IMR-90 (cell line): ENCODE results near the gene NR6A1. TPM values are rescaled to one million over a fixed set of nuclear protein-coding genes. Genes with fewer than 3 reads are reported as not detected.

Experiments used
- ATAC-seq: fragments of 200-7000 bp; cut with Tn5 transposase; 2 replicates; pipeline ENCODE4 v1.9.1; 2020; ENCODE audit warnings: low read depth, mild to moderate bottlenecking, moderate library complexity
- BruUV-seq: library from RNA; stranded (reverse); fragments of 400-500 nt; replicated peaks from 2 replicates; lab custom pipeline; 2021; lab: Mats Ljungman, UMichigan
- CTCF ChIA-PET: fragments of 300-600 bp; formaldehyde crosslinking; extraction: SDS; loops from one replicate; lab custom pipeline; 2021; ENCODE audit warnings: antibody characterized with exemption; lab: Yijun Ruan, JAX
- POLR2A ChIA-PET: fragments of 300-600 bp; sonication (Branson Sonifier 250); formaldehyde crosslinking; loops from one replicate; lab custom pipeline; 2022; ENCODE audit warnings: antibody characterized with exemption; ENCODE audit not compliant: unreplicated experiment; lab: Charles Lee
- DNase-seq: peaks from one replicate; pipeline ENCODE4 v3.0.0; 2013
- H2AFZ ChIP-seq: replicated peaks from 2 replicates; pipeline ENCODE3; 2013; ENCODE audit warnings: low read length, mild to moderate bottlenecking; ENCODE audit not compliant: poor library complexity
- H2AK5ac ChIP-seq: 2 replicates; pipeline ENCODE4 v1.6.1; 2013; ENCODE audit warnings: low read depth, low read length, inconsistent platforms
- H2AK9ac ChIP-seq: replicated peaks from 2 replicates; pipeline ENCODE3; 2013; ENCODE audit warnings: mild to moderate bottlenecking, low read depth, low read length, moderate library complexity; ENCODE audit not compliant: poor library complexity
- H2BK120ac ChIP-seq: 2 replicates; pipeline ENCODE4 v1.6.1; 2013; ENCODE audit warnings: low read depth, low read length, inconsistent platforms
- H2BK15ac ChIP-seq: 3 replicates; pipeline ENCODE4 v1.6.1; 2013; ENCODE audit warnings: low read depth, low read length, inconsistent platforms
- H2BK20ac ChIP-seq: 2 replicates; pipeline ENCODE4 v1.6.1; 2013; ENCODE audit warnings: low read depth, mild to moderate bottlenecking, inconsistent platforms, low read length, moderate library complexity
- H2BK5ac ChIP-seq: 2 replicates; pipeline ENCODE4 v1.6.1; 2013; ENCODE audit warnings: mild to moderate bottlenecking, low read depth, low read length, inconsistent platforms; ENCODE audit not compliant: poor library complexity, severe bottlenecking
- H3K14ac ChIP-seq: replicated peaks from 2 replicates; pipeline ENCODE4 v1.6.1; 2013; ENCODE audit warnings: low read depth, low read length, inconsistent platforms
- H3K18ac ChIP-seq: 2 replicates; pipeline ENCODE4 v1.6.1; 2013; ENCODE audit warnings: low read depth, low read length, control low read depth
- H3K23ac ChIP-seq: 2 replicates; pipeline ENCODE4 v1.6.1; 2013; ENCODE audit warnings: low read depth, low read length, inconsistent platforms
- H3K27ac ChIP-seq: 2 replicates; pipeline ENCODE4 v1.5.1; 2013; ENCODE audit warnings: mild to moderate bottlenecking, control low read depth, low read length; ENCODE audit not compliant: insufficient read depth
- H3K27me3 ChIP-seq: 2 replicates; pipeline ENCODE4 v1.6.1; 2013; ENCODE audit warnings: low read length; ENCODE audit not compliant: control insufficient read depth, insufficient read depth
- H3K36me3 ChIP-seq: 2 replicates; pipeline ENCODE4 v1.6.1; 2013; ENCODE audit warnings: low read length, mixed read lengths; ENCODE audit not compliant: control insufficient read depth, insufficient read depth
- H3K4ac ChIP-seq: 2 replicates; pipeline ENCODE4 v1.6.1; 2013; ENCODE audit warnings: low read depth, low read length, inconsistent platforms
- H3K4me1 ChIP-seq: 2 replicates; pipeline ENCODE4 v1.6.1; 2013; ENCODE audit warnings: low read length, mixed read lengths; ENCODE audit not compliant: control insufficient read depth, insufficient read depth
- H3K4me2 ChIP-seq: 2 replicates; pipeline ENCODE4 v1.6.1; 2013; ENCODE audit warnings: low read depth, mild to moderate bottlenecking, control low read depth, low read length, moderate library complexity
- H3K4me3 ChIP-seq: 2 replicates; pipeline ENCODE4 v1.5.1; 2013; ENCODE audit warnings: low read depth, mild to moderate bottlenecking, control low read depth, low read length, moderate library complexity; ENCODE audit not compliant: insufficient read depth
- H3K56ac ChIP-seq: 2 replicates; pipeline ENCODE4 v1.6.1; 2013; ENCODE audit warnings: low read length, inconsistent platforms; ENCODE audit not compliant: insufficient read depth; ENCODE audit errors: extremely low read depth
- H3K79me1 ChIP-seq, 2 experiments: 2 replicates each; pipeline ENCODE4 v1.6.1; 2013; ENCODE audit warnings: low read length in 2 of 2, inconsistent platforms in 1 of 2, low read depth in 1 of 2
- H3K9ac ChIP-seq: 2 replicates; pipeline ENCODE4 v1.6.1; 2013; ENCODE audit warnings: low read depth, low read length, control low read depth
- H3K9me1 ChIP-seq: 2 replicates; pipeline ENCODE4 v1.6.1; 2013; ENCODE audit warnings: low read length, inconsistent platforms; ENCODE audit not compliant: insufficient read depth
- H3K9me3 ChIP-seq: 2 replicates; pipeline ENCODE4 v1.6.1; 2013; ENCODE audit warnings: low read length; ENCODE audit not compliant: control insufficient read depth, insufficient read depth
- H4K20me1 ChIP-seq: 2 replicates; pipeline ENCODE4 v1.6.1; 2013; ENCODE audit warnings: low read length, inconsistent platforms; ENCODE audit not compliant: insufficient read depth
- H4K5ac ChIP-seq: 2 replicates; pipeline ENCODE4 v1.6.1; 2013; ENCODE audit warnings: mild to moderate bottlenecking, low read depth, low read length, control low read depth
- H4K8ac ChIP-seq, 2 experiments: 2 replicates each; pipeline ENCODE4 v1.6.1; 2013; ENCODE audit warnings: low read depth in 2 of 2, low read length in 2 of 2, control low read depth in 1 of 2, inconsistent platforms in 1 of 2
- H4K91ac ChIP-seq: 2 replicates; pipeline ENCODE4 v1.6.1; 2013; ENCODE audit warnings: low read depth, low read length, inconsistent platforms; ENCODE audit not compliant: insufficient read depth
- BHLHE40 ChIP-seq: fragments of 150-350 bp; IDR thresholded peaks from 2 replicates; pipeline ENCODE4 v1.6.1; 2016; ENCODE audit warnings: mild to moderate bottlenecking, low read depth, low read length
- CEBPB ChIP-seq: IDR thresholded peaks from 2 replicates; pipeline ENCODE4 v1.6.1; 2012; ENCODE audit warnings: low read depth, low read length, improper control_type of control experiment
- CHD1 ChIP-seq: IDR thresholded peaks from 2 replicates; pipeline ENCODE4 v1.6.1; 2012; ENCODE audit warnings: low read depth, low read length, improper control_type of control experiment
- FOS ChIP-seq: fragments of 150-350 bp; IDR thresholded peaks from 2 replicates; pipeline ENCODE4 v1.6.1; 2016; ENCODE audit warnings: low read depth, low read length
- MAFK ChIP-seq: IDR thresholded peaks from 2 replicates; pipeline ENCODE4 v1.6.1; 2012; ENCODE audit warnings: low read depth, low read length, improper control_type of control experiment
- MAZ ChIP-seq: IDR thresholded peaks from 2 replicates; pipeline ENCODE4 v1.6.1; 2012; ENCODE audit warnings: low read depth, mild to moderate bottlenecking, low read length, improper control_type of control experiment, moderate library complexity, borderline replicate concordance
- MXI1 ChIP-seq: IDR thresholded peaks from 2 replicates; pipeline ENCODE4 v1.6.1; 2012; ENCODE audit warnings: low read depth, mild to moderate bottlenecking, low read length, moderate library complexity, borderline replicate concordance
- NFE2L2 ChIP-seq: fragments of 150-350 bp; IDR thresholded peaks from 2 replicates; pipeline ENCODE4 v1.6.1; 2016; ENCODE audit warnings: low read depth, mild to moderate bottlenecking, low read length
- POLR2A ChIP-seq: IDR thresholded peaks from 2 replicates; pipeline ENCODE4 v1.6.1; 2012; ENCODE audit warnings: mild to moderate bottlenecking, low read depth, low read length
- RAD21 ChIP-seq: IDR thresholded peaks from 2 replicates; pipeline ENCODE4 v1.6.1; 2012; ENCODE audit warnings: low read length, improper control_type of control experiment
- RCOR1 ChIP-seq: IDR thresholded peaks from 2 replicates; pipeline ENCODE4 v1.6.1; 2012; ENCODE audit warnings: mild to moderate bottlenecking, low read length, improper control_type of control experiment; ENCODE audit not compliant: insufficient replicate concordance
- RFX5 ChIP-seq: IDR thresholded peaks from 2 replicates; pipeline ENCODE4 v1.8.0; 2012; ENCODE audit warnings: low read depth, mild to moderate bottlenecking, low read length, moderate library complexity
- SMC3 ChIP-seq: fragments of 150-350 bp; IDR thresholded peaks from 2 replicates; pipeline ENCODE4 v1.6.1; 2016; ENCODE audit warnings: low read depth, mild to moderate bottlenecking, antibody characterized with exemption, low read length, moderate library complexity
- WGBS, 2 experiments: methylation state at CpG; one replicate each; pipeline versions ENCODE4 v1.1.5 to v1.1.7; 2013; ENCODE audit warnings: missing lambda C conversion rate in 2 of 2; ENCODE audit not compliant: insufficient read length in 1 of 2; ENCODE audit errors: extremely low coverage in 2 of 2; 5-methylcytosine and 5-hydroxymethylcytosine counted together
- dilution Hi-C: fragments of 300-500 bp; cut with HindIII; formaldehyde crosslinking; loops from one replicate; pipeline ENCODE4 v1.14.3; 2018; ENCODE audit warnings: low sequenced_read_pairs; ENCODE audit not compliant: unreplicated experiment
- in situ Hi-C: fragments of 300-500 bp; cut with MboI; formaldehyde crosslinking; loops from 3 replicates; pipeline ENCODE4 v1.14.3; 2019; ENCODE audit warnings: low sequenced_read_pairs, inconsistent platforms, mixed read lengths
- intact Hi-C: fragments of 100-400 bp; cut with micrococcal nuclease; formaldehyde crosslinking; loops from 2 replicates; pipeline ENCODE4 v1.10.0; 2022
- polyA plus RNA-seq, 3 experiments: library from polyadenylated mRNA; depleted of rRNA; stranded (reverse); fragments of >200 nt; gene quantifications; 2 replicates each; pipeline ENCODE4 v1.2.3, GENCODE V29; 2012; ENCODE audit warnings: low replicate concordance in 1 of 3
- total RNA-seq: library from RNA; depleted of rRNA; stranded (reverse); fragments of >200 nt; gene quantifications from 2 replicates; pipeline ENCODE4 v1.2.3, GENCODE V29; 2012
- TF ChIP-seq, protein P1 (sequence below): fragments of 150-350 bp; IDR thresholded peaks from 2 replicates; pipeline ENCODE4 v1.6.1; 2016; ENCODE audit warnings: low read depth, mild to moderate bottlenecking, low read length, moderate library complexity, borderline replicate concordance
- TF ChIP-seq, protein P2 (sequence below): conservative IDR thresholded peaks from 2 replicates; pipeline ENCODE4 v1.5.1; 2012; ENCODE audit warnings: mild to moderate bottlenecking, low read depth, low read length, improper control_type of control experiment
- TF ChIP-seq, protein P3 (sequence below): fragments of 150-350 bp; IDR thresholded peaks from 2 replicates; pipeline ENCODE4 v1.6.1; 2017; ENCODE audit warnings: mild to moderate bottlenecking, antibody characterized with exemption, low read length, low read depth

The NR6A1 gene
- total and polyA plus RNA-seq, 2 of the 4 experiments (the other 2 are of a cell fraction), result 0.14 to 0.36 TPM

DNA sequence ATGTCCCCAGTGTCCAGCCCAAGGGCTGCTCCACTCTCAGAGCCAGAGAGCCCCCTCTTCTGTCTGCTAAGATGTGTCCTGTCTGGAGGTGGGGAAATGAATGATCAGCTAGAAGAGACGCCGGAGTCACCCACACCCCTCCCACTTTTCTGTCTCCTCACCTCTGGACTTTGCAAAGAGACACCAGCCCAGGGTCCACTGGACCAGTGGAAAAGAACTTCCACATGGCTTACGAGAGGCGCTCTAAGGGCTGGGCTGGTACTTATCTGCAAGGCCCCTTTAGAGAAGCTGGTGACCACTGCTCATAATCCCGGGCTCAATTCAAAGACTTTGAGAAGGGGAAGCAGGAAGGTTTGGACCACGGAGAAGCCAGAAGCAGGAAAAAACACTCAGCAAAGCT is 273.1 kb downstream of the NR6A1 start:
- dilution Hi-C loops (no loop called here), in situ Hi-C loops (no loop called here), intact Hi-C loops (no loop called here)
- 55% methylated on average over 2 of the region's 6 CpGs; no CpG with 5 or more reads in 1 of the 2 experiments for WGBS, 2 experiments
- H3K9ac ChIP-seq, result no peak overlapping the region
- no peak overlapping the region for H3K23ac ChIP-seq
- no peak overlapping the region for H3K14ac ChIP-seq
- no peaks in the 10 kb centered on the region for H3K79me1 ChIP-seq
- H3K4ac ChIP-seq, result no peak overlapping the region
- H3K27me3 ChIP-seq, result peaks cover 92% of the 10 kb centered on the region
- no peak for DNase-seq
- TF ChIP-seq BHLHE40, result no peak
- TF ChIP-seq MXI1, result no peak
- no peak for TF ChIP-seq RAD21
- no peak for TF ChIP-seq RFX5
- no peak for TF ChIP-seq MAZ
- TF ChIP-seq, protein P1, sequence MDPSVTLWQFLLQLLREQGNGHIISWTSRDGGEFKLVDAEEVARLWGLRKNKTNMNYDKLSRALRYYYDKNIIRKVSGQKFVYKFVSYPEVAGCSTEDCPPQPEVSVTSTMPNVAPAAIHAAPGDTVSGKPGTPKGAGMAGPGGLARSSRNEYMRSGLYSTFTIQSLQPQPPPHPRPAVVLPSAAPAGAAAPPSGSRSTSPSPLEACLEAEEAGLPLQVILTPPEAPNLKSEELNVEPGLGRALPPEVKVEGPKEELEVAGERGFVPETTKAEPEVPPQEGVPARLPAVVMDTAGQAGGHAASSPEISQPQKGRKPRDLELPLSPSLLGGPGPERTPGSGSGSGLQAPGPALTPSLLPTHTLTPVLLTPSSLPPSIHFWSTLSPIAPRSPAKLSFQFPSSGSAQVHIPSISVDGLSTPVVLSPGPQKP, result no peak
- TF ChIP-seq MAFK, result no peak
- no peak for TF ChIP-seq CHD1
- TF ChIP-seq, protein P2, sequence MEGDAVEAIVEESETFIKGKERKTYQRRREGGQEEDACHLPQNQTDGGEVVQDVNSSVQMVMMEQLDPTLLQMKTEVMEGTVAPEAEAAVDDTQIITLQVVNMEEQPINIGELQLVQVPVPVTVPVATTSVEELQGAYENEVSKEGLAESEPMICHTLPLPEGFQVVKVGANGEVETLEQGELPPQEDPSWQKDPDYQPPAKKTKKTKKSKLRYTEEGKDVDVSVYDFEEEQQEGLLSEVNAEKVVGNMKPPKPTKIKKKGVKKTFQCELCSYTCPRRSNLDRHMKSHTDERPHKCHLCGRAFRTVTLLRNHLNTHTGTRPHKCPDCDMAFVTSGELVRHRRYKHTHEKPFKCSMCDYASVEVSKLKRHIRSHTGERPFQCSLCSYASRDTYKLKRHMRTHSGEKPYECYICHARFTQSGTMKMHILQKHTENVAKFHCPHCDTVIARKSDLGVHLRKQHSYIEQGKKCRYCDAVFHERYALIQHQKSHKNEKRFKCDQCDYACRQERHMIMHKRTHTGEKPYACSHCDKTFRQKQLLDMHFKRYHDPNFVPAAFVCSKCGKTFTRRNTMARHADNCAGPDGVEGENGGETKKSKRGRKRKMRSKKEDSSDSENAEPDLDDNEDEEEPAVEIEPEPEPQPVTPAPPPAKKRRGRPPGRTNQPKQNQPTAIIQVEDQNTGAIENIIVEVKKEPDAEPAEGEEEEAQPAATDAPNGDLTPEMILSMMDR, result no peak
- TF ChIP-seq RCOR1, result no peak
- TF ChIP-seq, protein P3, sequence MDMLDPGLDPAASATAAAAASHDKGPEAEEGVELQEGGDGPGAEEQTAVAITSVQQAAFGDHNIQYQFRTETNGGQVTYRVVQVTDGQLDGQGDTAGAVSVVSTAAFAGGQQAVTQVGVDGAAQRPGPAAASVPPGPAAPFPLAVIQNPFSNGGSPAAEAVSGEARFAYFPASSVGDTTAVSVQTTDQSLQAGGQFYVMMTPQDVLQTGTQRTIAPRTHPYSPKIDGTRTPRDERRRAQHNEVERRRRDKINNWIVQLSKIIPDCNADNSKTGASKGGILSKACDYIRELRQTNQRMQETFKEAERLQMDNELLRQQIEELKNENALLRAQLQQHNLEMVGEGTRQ, result no peak
- TF ChIP-seq CEBPB, result no peak
- no peak for TF ChIP-seq NFE2L2
- no peak for TF ChIP-seq SMC3
- no peak for TF ChIP-seq POLR2A
- no peak for TF ChIP-seq FOS
- no peaks in the 10 kb centered on the region for H3K36me3 ChIP-seq
- H2AK9ac ChIP-seq, result no peak overlapping the region
- H3K9me1 ChIP-seq, result no peaks in the 10 kb centered on the region
- H3K9me3 ChIP-seq, result peaks cover 4% of the 10 kb centered on the region
- H3K4me3 ChIP-seq, result no peak overlapping the region
- ATAC-seq, result no peak
- H4K8ac ChIP-seq, result no peak overlapping the region
- H4K91ac ChIP-seq, result no peak overlapping the region
- H2BK15ac ChIP-seq, result no peak overlapping the region
- POLR2A ChIA-PET, result no interaction called here
- H3K27ac ChIP-seq, result no peak overlapping the region
- no peak overlapping the region for H2AFZ ChIP-seq
- H3K18ac ChIP-seq, result no peak overlapping the region
- H2BK5ac ChIP-seq, result no peak overlapping the region
- H3K56ac ChIP-seq, result no peak overlapping the region
- H4K20me1 ChIP-seq, result peaks cover 3% of the 10 kb centered on the region; the same call in 1 of the 2 replicates
- CTCF ChIA-PET, result no interaction called here
- H3K4me1 ChIP-seq, result no peaks in the 10 kb centered on the region; the same call in 1 of the 2 replicates
- BruUV-seq, result no TSS peak
- H2AK5ac ChIP-seq, result no peak overlapping the region
- no peak overlapping the region for H4K5ac ChIP-seq
- H2BK20ac ChIP-seq, result no peak overlapping the region
- H2BK120ac ChIP-seq, result no peak overlapping the region
- no peak overlapping the region for H3K4me2 ChIP-seq
